SH-SY5Y (cell line): ENCODE data around the gene CTAG2.
"Not testable (repeated sequence)": the region's sequence is repeated elsewhere in the genome, so short reads cannot be mapped to it uniquely, and the experiment has no call there.

Source experiments
- GATA2 ChIP-seq: IDR thresholded peaks from 2 replicates; pipeline ENCODE4 v1.6.1; 2011; ENCODE audit warnings: mild to moderate bottlenecking, low read depth, low read length
- GATA3 ChIP-seq: IDR thresholded peaks from 2 replicates; pipeline ENCODE4 v1.6.1; 2011; ENCODE audit warnings: low read depth, mild to moderate bottlenecking, low read length, moderate library complexity

Gene CTAG2

DNA sequence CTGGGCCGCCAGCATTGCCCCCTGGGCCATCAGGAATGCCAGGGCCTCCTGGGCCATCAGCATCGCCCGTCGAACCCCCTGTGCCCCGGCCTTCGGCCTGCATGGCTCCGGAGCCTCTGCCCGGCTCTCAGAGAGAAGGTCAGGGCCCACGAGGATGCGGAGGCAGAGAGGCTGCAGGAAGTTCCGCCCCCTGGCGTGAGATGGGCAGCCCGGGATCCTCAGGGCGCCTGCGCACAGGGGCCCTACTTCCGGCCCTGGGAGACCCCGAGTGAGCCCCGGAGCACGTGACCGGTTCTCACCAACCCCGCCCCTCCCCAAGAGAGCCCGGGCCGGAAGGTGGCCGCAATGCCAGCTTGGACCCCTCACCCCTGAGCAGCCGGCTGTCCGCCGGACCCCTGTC, at the start of gene CTAG2:
CTAG2 (minus strand) TSS at position 167 of the 400 bp plus-strand sequence; CDS start at position 103, 64 bp downstream.
- not testable (repeated sequence) for TF ChIP-seq GATA3, GATA2

DNA sequence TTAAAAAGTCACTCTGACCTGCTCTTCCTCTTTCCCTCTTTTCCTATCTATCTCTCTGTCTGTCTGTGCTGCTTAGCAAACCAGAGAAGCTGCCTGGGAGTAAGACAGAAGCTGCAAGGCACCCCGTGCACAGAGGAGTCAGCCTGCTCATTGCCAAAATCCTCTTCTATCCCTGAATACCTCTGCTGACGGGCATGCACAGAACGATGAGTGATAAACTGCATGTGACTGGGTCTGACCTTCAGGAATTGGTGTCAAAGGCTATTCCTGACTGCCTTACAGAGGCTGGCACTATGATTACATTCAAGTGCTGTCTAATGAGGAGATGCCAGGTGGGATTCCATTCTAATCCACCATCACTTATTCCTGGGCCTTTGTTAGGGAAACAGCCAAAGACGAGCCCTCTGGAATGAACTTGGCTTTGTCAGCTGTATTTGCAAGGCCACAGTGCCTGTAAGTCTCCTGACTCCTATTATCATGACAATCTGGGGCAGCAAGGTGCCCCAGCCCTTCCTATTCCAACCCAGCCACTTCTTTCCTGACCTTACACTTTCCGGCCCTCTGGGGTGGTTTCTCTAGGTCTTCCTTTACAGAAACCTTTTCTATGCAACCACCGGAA, 45.4 kb upstream of the CTAG2 start:
- TF ChIP-seq GATA3 (no peak), GATA2 (no peak)

DNA sequence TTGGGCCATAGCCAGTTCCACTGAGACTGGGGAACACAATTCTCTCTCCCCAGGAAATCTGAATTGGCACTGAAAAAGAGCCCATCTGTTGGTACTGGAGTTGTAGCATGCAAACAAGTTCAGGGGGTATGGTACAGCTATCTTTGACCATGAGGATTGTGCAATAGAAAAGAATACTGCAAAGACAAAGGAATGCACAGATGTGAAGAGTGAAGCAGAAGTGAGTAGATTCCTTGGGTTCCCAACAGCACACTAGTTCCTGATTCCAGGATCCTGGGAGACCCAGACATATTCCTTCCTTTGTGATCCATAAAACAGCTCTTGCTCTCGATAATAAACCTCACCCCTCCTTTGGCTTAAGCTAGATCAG, 43.3 kb upstream of the CTAG2 start:
- TF ChIP-seq GATA3: no peak
- TF ChIP-seq GATA2: no peak

DNA sequence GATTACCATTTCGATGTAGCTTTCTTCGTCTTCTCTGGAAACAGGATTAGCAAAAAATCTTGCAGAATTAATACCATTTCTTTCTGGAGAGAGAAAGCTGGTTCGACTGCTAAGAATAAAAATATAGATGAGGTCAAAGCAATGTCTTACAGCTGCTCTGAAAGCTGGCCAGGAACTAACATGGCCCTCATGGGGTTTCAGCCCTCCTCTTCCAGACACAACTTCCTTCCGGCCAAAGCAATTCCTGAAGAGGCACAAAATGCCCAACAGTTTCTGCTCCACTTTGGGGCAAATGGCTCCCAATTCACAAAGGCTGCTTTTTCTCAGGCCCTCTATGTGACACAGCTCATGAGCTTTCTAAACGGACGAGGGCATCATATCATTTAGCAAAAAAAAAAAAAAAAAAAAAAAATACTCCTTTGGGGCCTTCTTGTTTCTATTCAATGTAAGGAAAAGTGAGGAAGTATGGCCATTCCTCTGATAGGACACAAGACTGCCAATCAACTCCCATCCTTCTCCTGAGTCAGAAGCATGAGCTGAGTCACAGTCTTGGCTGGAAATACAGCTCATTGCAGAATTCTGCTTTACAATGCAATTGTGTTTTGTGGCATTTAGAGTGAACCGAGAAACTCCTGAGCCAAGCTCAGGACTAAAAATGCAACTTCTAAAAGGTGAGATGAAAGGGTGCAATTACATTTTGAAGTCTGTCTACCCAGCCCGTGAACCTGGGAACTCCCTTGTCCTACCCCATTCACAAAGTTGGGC, 42.7 kb upstream of the CTAG2 start:
- TF ChIP-seq GATA2: no peak
- TF ChIP-seq GATA3: no peak

DNA sequence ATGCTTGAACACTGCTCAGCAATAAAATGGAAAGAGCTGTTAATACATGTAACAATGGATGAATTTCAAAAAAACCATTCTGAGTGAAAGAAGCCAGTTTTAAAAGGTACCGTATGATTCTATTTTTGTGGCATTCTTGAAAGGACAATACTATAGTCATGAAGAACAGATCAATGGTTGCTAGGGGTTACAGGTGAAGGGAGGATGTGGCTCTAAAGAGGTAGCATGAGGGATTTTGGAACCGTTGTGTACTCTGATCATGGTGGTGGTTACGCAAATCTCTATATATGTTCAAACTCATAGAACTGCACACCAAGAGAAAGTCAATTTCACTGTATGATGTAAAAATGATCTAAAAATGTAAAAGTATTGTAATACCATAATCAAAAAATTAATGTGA, 40.0 kb upstream of the CTAG2 start:
- TF ChIP-seq GATA3 (no peak), GATA2 (no peak)

DNA sequence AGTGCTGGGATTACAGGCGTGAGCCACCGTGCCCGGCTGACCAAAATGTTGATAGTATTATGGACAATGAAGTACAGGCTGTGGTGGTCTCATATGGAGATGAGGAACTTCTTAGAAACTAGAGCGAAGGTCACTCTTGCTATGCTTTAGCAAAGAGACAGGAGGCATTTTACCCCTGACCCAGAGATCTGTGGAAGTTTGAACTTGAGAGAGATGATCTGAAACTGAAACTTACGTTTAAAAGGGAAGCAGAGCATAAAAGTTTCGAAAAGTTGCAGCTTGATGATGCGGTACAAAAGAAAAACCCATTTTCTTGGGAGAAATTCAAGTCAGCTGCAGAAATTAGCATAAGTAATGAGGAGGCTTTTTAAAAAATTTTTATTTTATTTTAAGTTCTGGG, 8.5 kb upstream of the CTAG2 start:
- TF ChIP-seq GATA3: no peak

DNA sequence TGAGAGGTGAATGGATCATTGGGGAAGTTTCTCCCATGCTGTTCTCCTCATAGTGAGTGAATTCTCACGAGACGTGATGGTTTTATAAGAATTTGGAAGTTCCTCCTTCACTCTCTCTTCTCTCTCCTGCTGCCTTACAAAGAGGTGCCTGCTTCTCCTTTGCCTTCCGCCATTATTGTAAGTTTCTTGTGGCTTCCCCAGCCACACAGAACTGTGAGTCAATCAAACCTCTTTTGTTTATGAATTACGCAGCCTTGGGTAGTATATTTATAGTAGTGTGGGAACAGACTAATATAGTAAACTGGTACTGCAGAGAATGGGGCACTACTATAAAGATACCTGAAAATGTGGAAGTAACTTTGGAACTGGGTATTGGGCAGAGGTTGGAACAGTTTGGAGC, 7.8 kb upstream of the CTAG2 start:
- TF ChIP-seq GATA2 (no peak), GATA3 (no peak)

DNA sequence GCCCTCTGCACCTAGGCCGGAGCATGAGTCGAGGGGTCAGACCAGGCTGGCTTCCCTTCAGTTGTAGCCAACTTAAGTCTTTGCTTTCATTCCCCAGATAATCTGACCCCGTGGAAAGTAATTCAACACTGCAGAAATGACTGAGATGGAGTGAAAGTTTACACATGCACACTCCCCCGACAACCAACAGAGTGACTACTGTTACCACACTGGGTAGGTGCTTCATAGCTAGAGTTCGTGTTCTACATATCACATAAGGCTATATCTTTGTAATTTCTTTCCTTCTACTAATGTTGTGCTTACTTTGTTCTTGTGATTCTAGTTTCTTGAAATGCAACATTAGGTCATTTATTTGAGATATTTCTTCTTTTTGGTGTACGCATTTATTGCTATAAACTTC, 7.2 kb upstream of the CTAG2 start:
- TF ChIP-seq GATA2 (no peak), GATA3 (no peak)

DNA sequence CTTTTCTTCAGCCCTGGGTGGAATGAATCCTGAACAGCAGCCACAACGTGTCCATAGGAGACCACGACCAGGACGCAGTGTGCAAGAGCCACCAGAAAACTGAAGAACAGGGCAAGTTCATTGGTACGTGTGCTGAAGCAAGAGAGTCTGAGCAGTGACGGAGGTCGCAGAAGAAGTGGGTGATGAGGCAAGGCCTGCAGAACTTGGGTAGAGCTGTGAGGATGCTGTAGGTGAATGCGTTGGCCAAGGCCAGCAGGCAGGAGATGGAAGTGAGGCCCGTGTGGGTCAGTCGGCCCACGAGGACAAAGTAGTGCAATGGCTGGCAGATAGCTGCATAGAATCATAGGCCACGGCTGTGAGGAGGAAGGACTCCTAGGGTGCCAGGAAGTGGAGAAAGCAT, 5.6 kb upstream of the CTAG2 start:
- TF ChIP-seq GATA3: no peak
- no peak for TF ChIP-seq GATA2

DNA sequence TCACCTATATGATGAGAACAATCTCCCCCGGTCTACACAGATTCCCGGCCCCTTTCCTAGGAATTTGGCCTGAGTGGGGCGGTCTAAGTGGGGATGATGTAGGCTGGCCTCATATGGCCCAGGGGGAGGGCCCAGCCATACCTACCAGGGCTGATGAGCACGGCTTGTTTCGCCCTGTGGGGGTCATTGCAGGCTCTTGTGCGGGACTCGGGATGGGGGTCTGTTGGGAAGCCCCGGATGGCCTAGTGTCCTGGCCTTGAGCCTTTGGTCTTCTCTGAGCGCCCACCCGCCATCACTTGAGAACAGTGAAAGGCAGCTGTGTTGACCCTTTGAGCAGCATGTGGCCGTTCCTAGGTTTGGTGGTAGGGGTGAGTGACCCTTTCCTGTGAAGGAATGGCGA, 4.8 kb upstream of the CTAG2 start:
- TF ChIP-seq GATA2 (no peak), GATA3 (no peak)

DNA sequence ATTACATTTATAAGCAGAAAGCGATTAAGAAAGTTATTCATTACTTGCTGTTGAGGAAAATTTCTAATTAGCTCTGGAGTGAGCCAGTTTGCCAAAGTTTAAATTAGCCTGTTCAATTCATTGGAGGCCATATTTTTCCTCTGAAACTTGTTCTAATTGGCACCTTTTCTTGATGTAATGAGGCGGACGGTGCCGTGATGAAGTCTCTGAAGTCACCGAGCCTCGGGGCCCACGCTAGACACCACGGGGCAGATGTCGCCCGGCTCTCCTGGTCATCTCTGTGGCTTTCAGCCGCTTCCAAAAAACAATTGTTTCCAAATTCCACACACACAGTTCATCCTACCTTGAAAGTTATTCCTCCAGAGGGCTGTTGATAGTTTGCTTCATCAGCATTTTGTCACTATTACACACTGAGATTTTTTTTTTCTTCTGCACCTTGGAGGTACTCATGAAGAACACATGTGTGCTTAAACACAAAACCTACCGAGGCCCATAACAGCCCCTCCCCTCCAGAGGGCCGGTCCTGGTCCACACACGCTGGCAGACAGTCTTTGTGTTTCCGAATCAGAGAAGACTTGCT, 3.9 kb upstream of the CTAG2 start:
- TF ChIP-seq GATA3 (no peak), GATA2 (no peak)

DNA sequence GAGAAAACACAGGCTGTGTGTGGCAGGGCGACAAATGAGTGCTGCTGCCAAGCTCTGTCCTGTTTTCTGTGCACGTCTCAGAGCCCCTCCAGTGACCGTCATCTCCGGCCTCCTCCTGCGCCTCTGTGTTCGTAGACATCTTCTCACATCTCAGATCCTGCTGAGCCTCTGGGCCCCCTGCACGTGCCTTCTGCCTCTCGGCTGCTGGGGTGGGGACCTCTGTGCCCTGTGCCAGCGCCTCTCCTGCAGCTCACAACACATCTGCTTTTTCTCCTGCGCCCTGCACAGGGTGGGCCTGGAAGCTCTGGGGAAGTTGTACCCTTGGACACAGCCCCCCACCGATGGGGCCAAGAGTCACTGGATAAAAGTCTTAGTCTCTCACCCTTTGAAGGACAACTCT, 2.4 kb upstream of the CTAG2 start:
- TF ChIP-seq GATA2: no peak
- no peak for TF ChIP-seq GATA3

DNA sequence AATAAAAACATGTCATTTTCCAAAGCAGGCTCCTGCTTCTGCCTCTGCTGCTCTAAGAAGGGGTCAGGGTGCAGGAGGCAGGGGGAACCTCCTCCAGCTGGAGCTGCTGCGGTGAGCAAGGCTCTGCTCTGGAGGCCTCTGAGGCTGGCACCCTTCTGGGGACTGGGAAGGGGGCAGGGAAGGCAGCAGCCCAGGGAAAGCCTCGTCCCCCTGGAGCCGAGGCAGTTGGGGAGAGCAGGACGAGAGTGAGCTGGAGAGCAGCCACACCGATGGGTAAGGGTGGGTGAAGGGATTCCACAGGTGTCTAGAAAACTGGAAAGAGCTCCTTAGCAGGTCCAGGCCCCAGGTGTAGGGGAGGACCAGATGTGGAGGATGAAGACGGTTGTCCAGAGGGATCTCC, 2.0 kb upstream of the CTAG2 start:
- TF ChIP-seq GATA2 (no peak), GATA3 (no peak)

DNA sequence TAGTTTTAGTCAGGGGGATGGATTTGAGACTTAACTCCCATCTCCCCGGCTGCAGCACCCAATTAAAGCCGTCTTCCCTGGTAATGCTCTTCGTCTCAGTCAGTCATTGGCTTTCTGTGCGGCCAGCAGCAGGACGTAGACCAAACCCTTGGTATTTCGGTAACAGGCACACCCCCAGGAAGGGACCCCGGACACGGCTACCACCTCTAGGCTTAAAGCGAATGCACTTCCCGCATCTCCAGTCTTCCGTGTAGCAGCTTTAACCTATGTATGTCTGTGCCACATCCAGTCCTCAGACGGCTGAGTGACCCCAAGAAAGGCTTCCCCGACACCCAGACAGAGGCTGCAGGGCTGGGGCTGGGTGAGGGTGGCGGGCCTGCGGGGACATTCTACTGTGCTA, 1.5 kb upstream of the CTAG2 start:
- TF ChIP-seq GATA3 (no peak), GATA2 (no peak)

DNA sequence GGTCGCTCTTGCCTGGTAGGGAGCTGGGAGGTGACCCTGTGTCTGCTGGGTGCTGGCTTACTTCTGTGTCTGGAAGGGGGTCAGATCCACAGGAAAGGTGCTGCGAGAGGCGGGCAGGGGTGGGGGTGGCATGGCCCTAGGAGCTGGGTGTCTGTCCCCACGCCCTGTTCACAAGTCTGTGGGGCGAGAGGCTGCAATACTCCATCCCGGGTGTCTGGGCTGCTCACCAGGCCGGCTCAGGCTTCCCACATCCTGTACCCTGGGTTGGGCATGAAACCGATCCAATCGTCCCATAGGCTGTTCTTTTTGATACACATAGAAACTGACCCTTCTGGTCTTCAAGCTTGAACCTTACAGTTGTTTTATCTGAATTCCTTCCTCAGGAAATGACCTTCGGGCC, 993 bp upstream of the CTAG2 start:
- TF ChIP-seq GATA2 (no peak), GATA3 (no peak)
